ENCODE measurements around the gene SCIMP. TPM values are rescaled to one million over a fixed set of nuclear protein-coding genes. Genes with fewer than 3 reads are reported as not detected.
A peak's percentile ranks its signal among the peaks of the same experiment; 100 is the strongest.

SCIMP gene
- total RNA-seq: 1 to 10 TPM in 1 of 4 donors, under 1 TPM in 3; 0.27 to 1.8 (median 0.37) TPM

GRCh38 chr17:5234645-5235576 lies at the start of gene SCIMP:
SCIMP (minus strand) TSS chr17:5234860; CDS start chr17:5234755, 105 bp downstream.
- Histone ChIP-seq H3K9me3 (no peaks in the 10 kb centered on the region), H3K36me3 (no peaks in the 10 kb centered on the region), H3K27me3 (no peaks in the 10 kb centered on the region), H3K4me3 (no peak within 1 kb of the TSS), H3K27ac (no peak within 1 kb of the TSS), H3K4me1 (no peaks in the 10 kb centered on the region)
- ATAC-seq: no peak
- intact Hi-C loops (cut with DNase I; ENCODE audit: low total_unique reads): no loop called here
- DNase-seq: peak; percentile 17 to 32
- in situ Hi-C loops (cut with MboI; ENCODE audit: low sequenced_read_pairs in 4 of 4): loop anchor here in 2 of 4 donors (25.0 kb wide), 2 partner anchors 202 to 1202 kb away; partner anchors contain the start of genes AIPL1 (in 1 of the 2), C1QBP (in 1 of the 2) and PIMREG (in 1 of the 2)
- peak in 1 of 2 donors; percentile 29 for TF ChIP-seq POLR2A (IDR thresholded peaks at IDR 0.05)
- TF ChIP-seq CTCF (IDR thresholded peaks at IDR 0.05 in 4 of 5, conservative IDR thresholded peaks at IDR 0.05 in 1 of 5): no peak

GRCh38 chr17:5283571-5284315 lies 49.1 kb upstream of the SCIMP start:
- H3K4me3 ChIP-seq: peak overlapping the region; percentile 48 to 81 (median 65)
- intact Hi-C loops (cut with DNase I; ENCODE audit: low total_unique reads): loop anchor here (1.0 to 5.0 kb wide), 3 partner anchors 89 to 136 kb away; partner anchors contain the start of genes NUP88 and ZNF594

GRCh38 chr17:5282642-5283217 lies 48.1 kb upstream of the SCIMP start:
- ATAC-seq (peak; percentile 24 to 40), DNase-seq (peak in 1 of 2 donors; percentile 19)
- Histone ChIP-seq H3K27me3 (no peaks in the 10 kb centered on the region), H3K4me3 (peak overlapping the region; percentile 48 to 81 (median 65)), H3K27ac (peak overlapping the region; percentile 93 to 98 (median 97)), H3K9me3 (no peaks in the 10 kb centered on the region), H3K36me3 (no peaks in the 10 kb centered on the region), H3K4me1 (peaks cover 28 to 38% of the 10 kb centered on the region in 2 donors)
- in situ Hi-C loops (cut with MboI; ENCODE audit: low sequenced_read_pairs in 4 of 4): no loop called here
- TF ChIP-seq CTCF (IDR thresholded peaks at IDR 0.05 in 4 of 5, conservative IDR thresholded peaks at IDR 0.05 in 1 of 5): no peak
- no peak for TF ChIP-seq POLR2A (IDR thresholded peaks at IDR 0.05)
- intact Hi-C loops (cut with DNase I; ENCODE audit: low total_unique reads): loop anchor here (5.0 kb wide), 2 partner anchors 90 kb away; partner anchors contain the start of gene ZNF594

More at GRCh38 chr17:5283571-5284315, 49.1 kb upstream of the SCIMP start:
- in situ Hi-C loops (cut with MboI; ENCODE audit: low sequenced_read_pairs in 4 of 4): no loop called here
- ATAC-seq (peak; percentile 51 to 59), DNase-seq (peak in 1 of 2 donors; percentile 27)
- TF ChIP-seq POLR2A (IDR thresholded peaks at IDR 0.05) (peak in 1 of 2 donors; percentile 31), CTCF (IDR thresholded peaks at IDR 0.05 in 4 of 5, conservative IDR thresholded peaks at IDR 0.05 in 1 of 5) (no peak)
- Histone ChIP-seq H3K36me3 (no peaks in the 10 kb centered on the region), H3K4me1 (peaks cover 30 to 42% of the 10 kb centered on the region in 2 donors), H3K27ac (peak overlapping the region; percentile 93 to 98 (median 97)), H3K27me3 (no peaks in the 10 kb centered on the region), H3K9me3 (no peaks in the 10 kb centered on the region)

All from gastrocnemius medialis (tissue), 4 donors.